Activated CD8-positive, alpha-beta T cell treated with anti-CD3 and anti-CD28 coated beads for 36 hours (primary cell): Measurements from ENCODE around the gene HOXB7. TPM values are rescaled to one million over a fixed set of nuclear protein-coding genes. Genes with fewer than 3 reads are reported as not detected.

Experiments
- ATAC-seq: fragments of 200-7000 bp; cut with Tn5 transposase; one replicate; pipeline ENCODE4 v1.10.0; 2021; ENCODE audit warnings: mild to moderate bottlenecking, moderate library complexity
- CTCF ChIA-PET: fragments of 350-600 bp; sonication (Branson Sonifier 250); formaldehyde crosslinking; loops from one replicate; lab custom pipeline; 2021; ENCODE audit warnings: antibody characterized with exemption; lab: Charles Lee
- POLR2A ChIA-PET: fragments of 350-600 bp; sonication (Branson Sonifier 250); formaldehyde crosslinking; loops from one replicate; lab custom pipeline; 2021; ENCODE audit warnings: antibody characterized with exemption; lab: Charles Lee
- DNase-seq: peaks from one replicate; pipeline ENCODE4 v3.0.0-alpha.2; 2020
- H3K27ac Mint-ChIP-seq: one replicate; pipeline ENCODE4 v1.8.0; 2021; ENCODE audit warnings: mild to moderate bottlenecking, mixed read lengths
- H3K27me3 Mint-ChIP-seq: one replicate; pipeline ENCODE4 v1.8.0; 2021; ENCODE audit warnings: mixed read lengths
- H3K36me3 Mint-ChIP-seq: one replicate; pipeline ENCODE4 v1.8.0; 2021; ENCODE audit warnings: low read depth, mixed read lengths
- H3K4me1 Mint-ChIP-seq: one replicate; pipeline ENCODE4 v1.8.0; 2021; ENCODE audit warnings: low read depth, mixed read lengths
- H3K4me3 Mint-ChIP-seq: one replicate; pipeline ENCODE4 v1.8.0; 2021; ENCODE audit warnings: mild to moderate bottlenecking, moderate library complexity, mixed read lengths
- H3K9me3 Mint-ChIP-seq: one replicate; pipeline ENCODE4 v1.8.0; 2021; ENCODE audit warnings: mixed read lengths
- intact Hi-C: fragments of 100-400 bp; cut with micrococcal nuclease; formaldehyde crosslinking; loops from one replicate; pipeline ENCODE4 v1.10.0; 2022
- microRNA-seq: library from miRNA; unstranded; fragments of <30 nt; microRNA quantifications from one replicate; pipeline ENCODE4 v1.2.0, GENCODE V29; 2022; ENCODE audit warnings: borderline microRNAs expressed, borderline replicate concordance
- total RNA-seq, 2 experiments: library from RNA; stranded (reverse); gene quantifications; one replicate each; pipeline ENCODE4 v1.2.3, GENCODE V29; 2021
- TF ChIP-seq, protein P1 (sequence below): fragments of 200-600 bp; IDR thresholded peaks from one replicate; pipeline ENCODE4 v1.8.0; 2022; ENCODE audit warnings: antibody characterized with exemption, mild to moderate bottlenecking

Gene HOXB7
- total RNA-seq, 2 experiments from 2014 or later, result 0.50 to 1.0 TPM

DNA sequence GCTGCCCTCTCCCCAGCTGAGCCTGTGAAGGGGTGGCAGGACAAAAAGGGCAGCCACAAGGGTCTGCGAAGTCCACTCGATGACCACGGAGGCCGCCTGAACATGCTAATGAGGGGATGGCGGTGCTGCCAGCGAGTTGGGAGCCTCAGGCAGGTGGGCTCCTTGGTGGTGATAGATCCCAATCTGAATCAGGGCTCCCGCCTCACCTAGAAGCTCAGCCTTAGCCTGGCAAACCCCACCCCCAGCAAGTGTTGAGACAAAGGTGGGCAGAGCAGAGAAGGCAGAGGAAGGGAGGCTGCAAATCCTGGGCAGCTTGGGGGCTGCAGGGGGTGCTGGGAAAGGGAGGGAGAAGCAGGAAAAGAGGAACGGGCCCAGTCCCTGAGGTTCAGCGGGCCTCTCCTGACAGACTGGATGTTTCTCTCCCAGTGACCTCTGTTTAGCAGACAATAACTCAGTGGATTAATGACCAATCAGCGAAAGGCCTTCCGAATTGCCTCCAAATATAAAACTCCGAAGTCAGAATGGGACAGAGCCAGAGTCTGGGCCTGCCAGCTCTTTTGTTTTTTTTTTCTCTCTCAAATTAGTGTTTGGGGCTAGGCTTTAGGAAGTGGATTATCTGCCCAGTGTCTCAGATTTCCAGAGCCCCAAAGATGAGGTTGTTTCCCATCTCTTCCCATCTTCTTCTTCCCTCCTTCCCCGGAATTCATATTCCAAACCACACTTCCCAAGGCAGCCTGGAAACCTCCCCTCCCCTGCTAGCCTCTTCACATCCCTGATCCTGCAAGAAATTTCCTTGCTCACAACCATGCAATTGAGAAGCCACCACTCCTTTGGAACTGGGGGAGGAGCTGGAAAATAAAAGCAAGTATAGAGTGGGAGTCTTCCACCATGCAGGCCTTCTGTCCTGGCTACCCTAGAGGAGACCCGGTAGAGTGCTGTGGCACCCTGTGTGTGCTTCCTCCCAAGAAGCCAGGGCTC, 50.7 kb downstream of the HOXB7 start:
- no peak overlapping the region for H3K4me3 Mint-ChIP-seq
- TF ChIP-seq, protein P1, sequence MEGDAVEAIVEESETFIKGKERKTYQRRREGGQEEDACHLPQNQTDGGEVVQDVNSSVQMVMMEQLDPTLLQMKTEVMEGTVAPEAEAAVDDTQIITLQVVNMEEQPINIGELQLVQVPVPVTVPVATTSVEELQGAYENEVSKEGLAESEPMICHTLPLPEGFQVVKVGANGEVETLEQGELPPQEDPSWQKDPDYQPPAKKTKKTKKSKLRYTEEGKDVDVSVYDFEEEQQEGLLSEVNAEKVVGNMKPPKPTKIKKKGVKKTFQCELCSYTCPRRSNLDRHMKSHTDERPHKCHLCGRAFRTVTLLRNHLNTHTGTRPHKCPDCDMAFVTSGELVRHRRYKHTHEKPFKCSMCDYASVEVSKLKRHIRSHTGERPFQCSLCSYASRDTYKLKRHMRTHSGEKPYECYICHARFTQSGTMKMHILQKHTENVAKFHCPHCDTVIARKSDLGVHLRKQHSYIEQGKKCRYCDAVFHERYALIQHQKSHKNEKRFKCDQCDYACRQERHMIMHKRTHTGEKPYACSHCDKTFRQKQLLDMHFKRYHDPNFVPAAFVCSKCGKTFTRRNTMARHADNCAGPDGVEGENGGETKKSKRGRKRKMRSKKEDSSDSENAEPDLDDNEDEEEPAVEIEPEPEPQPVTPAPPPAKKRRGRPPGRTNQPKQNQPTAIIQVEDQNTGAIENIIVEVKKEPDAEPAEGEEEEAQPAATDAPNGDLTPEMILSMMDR, result no peak
- DNase-seq (no peak), ATAC-seq (no peak)
- ChIA-PET POLR2A (interaction anchor here (0.5 to 0.9 kb wide), 2 partner anchors 11 to 17 kb away, joined by 3 read pairs; no protein-coding TSS in a partner anchor), CTCF (no interaction called here)
- H3K9me3 Mint-ChIP-seq, result no peaks in the 10 kb centered on the region
- H3K27ac Mint-ChIP-seq, result no peak overlapping the region
- H3K27me3 Mint-ChIP-seq, result peaks cover 1% of the 10 kb centered on the region
- H3K4me1 Mint-ChIP-seq, result peaks cover 7% of the 10 kb centered on the region
- intact Hi-C loops, result no loop called here
- H3K36me3 Mint-ChIP-seq, result no peaks in the 10 kb centered on the region

DNA sequence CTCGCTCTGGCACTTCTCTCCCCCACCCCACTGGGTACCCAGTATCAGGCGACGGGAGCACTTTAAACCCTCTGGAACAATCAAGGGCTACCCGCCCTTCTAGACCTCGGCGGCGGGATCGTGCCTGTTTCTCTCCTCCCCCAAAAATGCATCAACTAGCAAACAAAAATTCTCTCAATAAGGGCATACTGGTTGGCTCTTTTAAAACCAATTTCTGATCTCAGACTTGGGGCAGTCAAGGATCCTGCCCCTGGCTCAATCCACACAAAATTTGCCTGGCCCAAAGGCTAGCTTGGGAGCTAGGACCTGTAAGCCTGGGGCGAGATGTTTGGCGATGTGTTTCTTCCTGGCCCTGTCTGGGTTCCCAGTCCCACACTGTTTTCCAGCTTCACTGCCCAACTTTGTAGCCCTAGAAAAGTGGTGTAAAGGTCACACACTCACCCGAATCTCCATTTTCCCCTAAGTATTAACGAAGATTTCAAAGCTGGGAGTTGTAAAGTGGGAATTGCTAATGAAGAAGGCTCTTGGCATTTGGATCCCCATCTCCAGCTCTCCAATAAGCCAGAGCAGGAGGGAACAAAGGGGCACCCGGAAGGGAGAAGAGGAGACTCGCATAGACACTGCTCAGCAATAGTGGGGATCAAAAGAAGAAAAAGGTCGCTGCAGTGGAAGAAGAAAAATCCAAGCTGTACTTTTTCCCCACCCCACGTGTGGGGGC, 51.5 kb downstream of the HOXB7 start:
- peaks cover 1% of the 10 kb centered on the region for H3K27me3 Mint-ChIP-seq
- TF ChIP-seq, protein P1, result no peak
- intact Hi-C loops, result no loop called here
- no peak overlapping the region for H3K27ac Mint-ChIP-seq
- peaks cover 7% of the 10 kb centered on the region for H3K4me1 Mint-ChIP-seq
- CTCF ChIA-PET, result no interaction called here
- H3K4me3 Mint-ChIP-seq, result no peak overlapping the region
- DNase-seq, result no peak
- POLR2A ChIA-PET, result interaction anchor here (0.9 kb wide), 1 partner anchor 10 kb away, joined by 3 read pairs; no protein-coding TSS in a partner anchor
- ATAC-seq, result no peak
- H3K9me3 Mint-ChIP-seq, result no peaks in the 10 kb centered on the region
- H3K36me3 Mint-ChIP-seq, result no peaks in the 10 kb centered on the region

DNA sequence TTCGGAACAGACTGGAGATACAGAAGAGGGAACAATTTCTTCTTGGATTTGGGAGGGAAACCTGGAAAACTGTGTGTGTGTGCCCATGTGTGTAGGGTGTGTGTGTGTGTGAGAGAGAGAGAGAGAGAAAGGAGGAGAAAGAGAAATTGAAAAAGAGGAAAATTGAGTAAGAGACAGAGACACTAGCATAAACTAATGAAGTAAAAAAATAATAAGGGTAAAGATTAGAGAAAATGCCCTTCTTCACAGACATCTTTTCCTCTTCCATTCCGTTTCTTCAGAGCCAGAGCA, 52.0 kb downstream of the HOXB7 start:
- Mint-ChIP-seq H3K9me3 (no peaks in the 10 kb centered on the region), H3K36me3 (no peaks in the 10 kb centered on the region), H3K27ac (no peak overlapping the region), H3K4me3 (no peak overlapping the region), H3K27me3 (peaks cover 1% of the 10 kb centered on the region), H3K4me1 (peaks cover 7% of the 10 kb centered on the region)
- POLR2A ChIA-PET, result interaction anchor here (0.9 kb wide), 1 partner anchor 10 kb away, joined by 3 read pairs; no protein-coding TSS in a partner anchor
- intact Hi-C loops, result no loop called here
- CTCF ChIA-PET, result no interaction called here
- ATAC-seq (no peak), DNase-seq (no peak)
- TF ChIP-seq, protein P1, result no peak

DNA sequence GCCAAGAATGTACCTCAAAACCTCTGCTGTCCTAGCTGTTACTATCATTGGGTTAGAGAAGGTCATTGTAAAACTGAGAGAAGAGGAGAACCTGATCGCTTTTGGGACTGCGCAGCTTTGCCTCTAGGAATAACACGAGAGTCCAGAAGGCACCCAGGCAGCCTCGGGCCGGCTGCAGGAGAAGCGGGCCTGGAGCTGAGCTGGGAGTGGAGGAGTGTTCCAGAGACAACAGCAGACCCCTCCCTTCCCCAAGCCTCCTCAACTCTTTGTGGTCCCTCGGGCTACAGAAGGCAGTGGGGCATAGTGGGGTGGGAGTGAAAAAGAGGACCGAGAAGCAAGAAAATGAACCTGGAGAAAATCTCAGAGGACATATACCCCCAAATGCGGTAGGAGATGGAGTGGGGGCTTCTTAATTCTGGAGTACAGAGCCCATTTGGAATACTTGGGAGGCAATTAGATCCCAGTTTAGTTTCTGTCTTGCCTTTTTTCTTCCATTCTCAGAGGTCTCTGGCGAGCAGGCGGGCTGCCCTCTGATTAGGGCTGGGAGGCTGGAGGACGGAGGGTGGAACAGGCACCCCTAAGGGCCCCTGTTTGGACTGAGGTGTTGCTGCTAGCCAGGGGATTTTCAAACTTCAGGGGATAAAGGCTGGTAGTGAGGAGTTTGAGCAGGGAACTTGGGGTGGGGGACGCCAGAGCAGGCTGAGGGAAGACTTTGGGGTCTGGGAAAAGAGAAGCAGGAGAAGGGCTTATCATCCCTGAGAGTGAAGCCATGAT, 52.6 kb downstream of the HOXB7 start:
- CTCF ChIA-PET, result interaction anchor here (1.5 kb wide), 1 partner anchor 65 kb away, joined by 6 read pairs; no protein-coding TSS in a partner anchor
- POLR2A ChIA-PET, result no interaction called here
- Mint-ChIP-seq H3K27me3 (peaks cover 1% of the 10 kb centered on the region), H3K4me1 (peaks cover 7% of the 10 kb centered on the region), H3K4me3 (no peak overlapping the region), H3K9me3 (no peaks in the 10 kb centered on the region), H3K27ac (no peak overlapping the region), H3K36me3 (no peaks in the 10 kb centered on the region)
- intact Hi-C loops, result no loop called here
- TF ChIP-seq, protein P1, result no peak
- no peak for ATAC-seq
- no peak for DNase-seq

Small RNA genes within 50 kb of the gene (microRNA-seq; reads per million reads assigned to microRNA genes)
- not detected for gene MIR196A1

Other genes with a start within 250 kb of the HOXB7 start
- gene SKAP1, start 180.8 kb downstream of the HOXB7 start, total RNA-seq, result 10 to 100 TPM; 73.9 to 81.3 TPM
- not detected for gene HOXB1, start 80.0 kb downstream of the HOXB7 start, total RNA-seq
- gene HOXB2, start 65.9 kb downstream of the HOXB7 start, total RNA-seq, result 10 to 100 TPM; 12.6 to 13.0 TPM
- gene HOXB4, start 32.7 kb downstream of the HOXB7 start, total RNA-seq, result 1 to 10 TPM; 1.7 to 2.0 TPM
- gene HOXB3, start 20.8 kb downstream of the HOXB7 start, total RNA-seq, result 1 to 10 TPM; 1.4 to 2.0 TPM
- not detected for gene HOXB5, start 17.2 kb downstream of the HOXB7 start, total RNA-seq
- not detected for gene HOXB6, start 6.0 kb downstream of the HOXB7 start, total RNA-seq
- not detected for gene HOXB8, start 4.3 kb upstream of the HOXB7 start, total RNA-seq
- 1 to 10 TPM; 6.9 to 7.0 TPM for gene HOXB9, start 15.3 kb upstream of the HOXB7 start, total RNA-seq
- not detected for gene PRAC1, start 111.5 kb upstream of the HOXB7 start, total RNA-seq
- not detected for gene PRAC2, start 112.2 kb upstream of the HOXB7 start, total RNA-seq
- not detected for gene HOXB13, start 117.7 kb upstream of the HOXB7 start, total RNA-seq
- gene TTLL6, start 206.2 kb upstream of the HOXB7 start, total RNA-seq, result not detected
- gene CALCOCO2, start 220.0 kb upstream of the HOXB7 start, total RNA-seq, result 10 to 100 TPM; 69.2 to 73.1 TPM